K562 (cell line): ENCODE results near the gene PI4K2B.

Experiments
- CTBP1 ChIP-seq: fragments of 450-650 bp; IDR thresholded peaks from 2 replicates; pipeline ENCODE4 v1.6.1; 2016; ENCODE audit warnings: borderline replicate concordance
- FOXK1 ChIP-seq: sonication (generic); formaldehyde crosslinking; IDR thresholded peaks from 2 replicates; pipeline ENCODE4 v1.8.0; 2022; ENCODE audit warnings: missing genetic modification reagents, mild to moderate bottlenecking, borderline replicate concordance
- GABPB1 ChIP-seq: sonication (generic); formaldehyde crosslinking; IDR thresholded peaks from 2 replicates; pipeline ENCODE4 v1.8.0; 2022; ENCODE audit warnings: mild to moderate bottlenecking, missing genetic modification reagents
- NONO ChIP-seq, 2 experiments: fragments of 200-400 bp in 1 of 2; fragments of 450-650 bp in 1 of 2; formaldehyde crosslinking in 1 of 2; IDR thresholded peaks; 2 replicates each; pipeline ENCODE4 v1.6.1; 2017; ENCODE audit warnings: low read depth in 2 of 2, mild to moderate bottlenecking in 2 of 2, moderate library complexity in 2 of 2, low read length in 1 of 2
- PML ChIP-seq: IDR thresholded peaks from 2 replicates; pipeline ENCODE4 v1.6.1; 2012; ENCODE audit warnings: low read length, inconsistent platforms
- POLR2AphosphoS5 ChIP-seq: IDR thresholded peaks from 2 replicates; pipeline ENCODE4 v1.6.1; 2011; ENCODE audit warnings: mild to moderate bottlenecking, low read depth, low read length, moderate library complexity; ENCODE audit not compliant: control insufficient read depth, insufficient read depth
- SMC3 ChIP-seq: conservative IDR thresholded peaks from 2 replicates; pipeline ENCODE4 v1.6.1; 2011; ENCODE audit warnings: low read depth, low read length, improper control_type of control experiment; ENCODE audit not compliant: insufficient read depth
- SP1 ChIP-seq: sonication (generic); formaldehyde crosslinking; IDR thresholded peaks from 2 replicates; pipeline ENCODE4 v1.8.1; 2022; ENCODE audit warnings: mild to moderate bottlenecking, missing genetic modification reagents
- TBP ChIP-seq: optimal IDR thresholded peaks from 2 replicates; pipeline ENCODE3; 2011; ENCODE audit warnings: low read depth, low read length, improper control_type of control experiment
- YY1 ChIP-seq, 3 experiments: IDR thresholded peaks; 2 replicates each; pipeline ENCODE4 v1.6.1; 2011; ENCODE audit warnings: low read length in 2 of 3, mild to moderate bottlenecking in 2 of 3, moderate library complexity in 2 of 3, borderline replicate concordance in 1 of 3, control low read depth in 1 of 3, low read depth in 1 of 3; ENCODE audit not compliant: insufficient read depth in 3 of 3, insufficient replicate concordance in 2 of 3, control insufficient read depth in 1 of 3, insufficient read length in 1 of 3; ENCODE audit errors: extremely low read depth in 1 of 3
- ZNF133 ChIP-seq: fragments of 250-450 bp; sonication (Bioruptor Pico); IDR thresholded peaks from 2 replicates; pipeline ENCODE4 v1.4.0; 2020; ENCODE audit warnings: mild to moderate bottlenecking
- ZNF274 ChIP-seq: IDR thresholded peaks from 2 replicates; pipeline ENCODE4 v1.6.1; 2011; ENCODE audit warnings: low read depth, mild to moderate bottlenecking, low read length, moderate library complexity, borderline replicate concordance
- TF ChIP-seq, protein P1 (sequence below): fragments of 250-450 bp; sonication (Bioruptor Pico); IDR thresholded peaks from 2 replicates; pipeline ENCODE4 v1.5.0; 2021

DNA sequence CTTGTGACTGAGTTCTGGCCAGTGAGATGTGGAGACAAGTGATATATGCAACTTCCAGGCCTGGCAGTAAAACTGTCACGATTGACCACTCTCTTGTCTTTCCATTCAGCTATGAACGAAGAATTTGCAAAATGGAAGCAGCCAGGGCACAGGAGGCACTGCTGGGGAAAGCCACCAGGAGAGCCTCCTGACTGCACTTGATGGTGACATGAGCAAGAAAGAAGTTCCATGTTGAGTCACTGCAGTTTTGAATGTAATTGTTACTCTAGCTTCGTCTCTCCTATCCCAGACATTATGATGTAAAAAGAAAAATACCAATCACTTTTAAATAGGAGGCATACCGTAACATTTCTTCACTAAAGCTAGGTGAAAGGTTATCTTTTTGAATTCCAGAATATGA is 46.4 kb downstream of the PI4K2B start:
- TF ChIP-seq PML (no peak), ZNF133 (CRISPR knock-in tag) (no peak), TBP (no peak), POLR2AphosphoS5 (no peak), YY1 (IDR thresholded peaks at IDR 0.05; ENCODE audit: borderline replicate concordance in 1 of 3, control insufficient read depth in 1 of 3, extremely low read depth in 1 of 3, insufficient read depth in 3 of 3, insufficient read length in 1 of 3, insufficient replicate concordance in 2 of 3, low read depth in 1 of 3, low read length in 2 of 3) (no peak), CTBP1 (no peak), SMC3 (no peak), GABPB1 (CRISPR knock-in tag) (no peak), FOXK1 (CRISPR knock-in tag) (no peak), NONO (IDR thresholded peaks at IDR 0.05; ENCODE audit: low read depth in 2 of 2, low read length in 1 of 2) (no peak), SP1 (CRISPR knock-in tag) (no peak), ZNF274 (no peak)
- TF ChIP-seq, protein P1, sequence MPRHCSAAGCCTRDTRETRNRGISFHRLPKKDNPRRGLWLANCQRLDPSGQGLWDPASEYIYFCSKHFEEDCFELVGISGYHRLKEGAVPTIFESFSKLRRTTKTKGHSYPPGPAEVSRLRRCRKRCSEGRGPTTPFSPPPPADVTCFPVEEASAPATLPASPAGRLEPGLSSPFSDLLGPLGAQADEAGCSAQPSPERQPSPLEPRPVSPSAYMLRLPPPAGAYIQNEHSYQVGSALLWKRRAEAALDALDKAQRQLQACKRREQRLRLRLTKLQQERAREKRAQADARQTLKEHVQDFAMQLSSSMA (CRISPR knock-in tag): no peak
